Stimulated activated naive CD8-positive, alpha-beta T cell treated with anti-CD3 and anti-CD28 coated beads, Interleukin-15, Interleukin-2, amounts not matched to agents 100 ng/mL and 50 ng/mL, for 24 hours (primary cell): Measurements from ENCODE around the gene ANKRD44.

ENCODE experiments used
- H3K27ac Mint-ChIP-seq: one replicate; pipeline ENCODE4 v1.8.0; 2021; ENCODE audit warnings: mild to moderate bottlenecking, mixed read lengths
- H3K27me3 Mint-ChIP-seq: one replicate; pipeline ENCODE4 v1.8.0; 2021; ENCODE audit warnings: mixed read lengths
- H3K36me3 Mint-ChIP-seq: one replicate; pipeline ENCODE4 v1.8.0; 2021; ENCODE audit warnings: low read depth, mixed read lengths
- H3K4me1 Mint-ChIP-seq: one replicate; pipeline ENCODE4 v1.8.0; 2021; ENCODE audit warnings: low read depth, mixed read lengths
- H3K4me3 Mint-ChIP-seq: one replicate; pipeline ENCODE4 v1.8.0; 2021; ENCODE audit warnings: mild to moderate bottlenecking, mixed read lengths
- H3K9me3 Mint-ChIP-seq: one replicate; pipeline ENCODE4 v1.8.0; 2021; ENCODE audit warnings: mixed read lengths

ANKRD44 gene

GRCh38 chr2:197196541-197197180 lies 113.9 kb downstream of the ANKRD44 start:
- Mint-ChIP-seq H3K27ac (peak overlapping the region; percentile 91), H3K9me3 (no peaks in the 10 kb centered on the region), H3K36me3 (peaks cover 16% of the 10 kb centered on the region), H3K27me3 (no peaks in the 10 kb centered on the region), H3K4me3 (peak overlapping the region; percentile 88), H3K4me1 (peaks cover 91% of the 10 kb centered on the region)

DNA sequence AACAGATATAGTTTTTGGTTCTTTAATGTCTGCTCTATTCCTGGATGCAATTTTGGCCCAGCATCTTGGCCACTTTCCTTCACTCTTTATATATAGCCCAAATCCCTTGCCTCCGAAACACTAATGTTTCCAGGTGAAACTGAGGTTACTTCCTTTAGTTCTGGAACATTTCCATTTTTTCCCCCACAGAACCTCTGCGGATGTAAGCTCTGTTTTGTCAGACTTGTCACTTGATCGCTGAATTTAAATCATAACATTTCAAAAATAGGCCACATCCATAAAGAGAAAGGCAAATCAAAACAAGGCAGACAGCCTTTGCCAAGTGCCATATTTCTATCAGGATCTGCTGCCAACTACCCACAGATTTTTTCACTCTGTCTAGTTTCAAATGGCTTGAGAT lies 115.1 kb downstream of the ANKRD44 start:
- no peaks in the 10 kb centered on the region for H3K27me3 Mint-ChIP-seq
- H3K4me1 Mint-ChIP-seq: peaks cover 90% of the 10 kb centered on the region
- peak overlapping the region; percentile 88 for H3K4me3 Mint-ChIP-seq
- peaks cover 9% of the 10 kb centered on the region for H3K36me3 Mint-ChIP-seq
- no peaks in the 10 kb centered on the region for H3K9me3 Mint-ChIP-seq
- H3K27ac Mint-ChIP-seq: peak overlapping the region; percentile 91

DNA sequence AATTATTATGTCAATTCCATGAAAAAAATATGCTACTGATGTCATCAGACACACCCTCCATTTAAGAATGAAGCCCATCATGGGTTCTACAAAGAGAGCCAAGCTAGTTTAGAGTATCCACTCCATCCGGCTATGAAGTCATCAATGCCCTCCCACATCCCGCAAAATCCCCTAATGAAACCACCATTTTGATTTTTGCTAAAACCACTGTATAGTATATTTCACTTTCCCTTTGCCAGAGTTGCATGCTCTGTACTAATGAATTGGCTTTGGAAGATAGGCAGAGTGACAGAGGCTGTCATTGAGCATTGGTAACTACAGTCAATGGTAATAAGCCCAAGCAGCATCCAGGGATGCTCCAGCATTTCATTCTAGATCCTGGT lies 118.6 kb downstream of the ANKRD44 start:
- Mint-ChIP-seq H3K27me3 (no peaks in the 10 kb centered on the region), H3K36me3 (peaks cover 6% of the 10 kb centered on the region), H3K4me1 (peaks cover 93% of the 10 kb centered on the region), H3K27ac (peak overlapping the region; percentile 84), H3K4me3 (peak overlapping the region; percentile 64), H3K9me3 (no peaks in the 10 kb centered on the region)

DNA sequence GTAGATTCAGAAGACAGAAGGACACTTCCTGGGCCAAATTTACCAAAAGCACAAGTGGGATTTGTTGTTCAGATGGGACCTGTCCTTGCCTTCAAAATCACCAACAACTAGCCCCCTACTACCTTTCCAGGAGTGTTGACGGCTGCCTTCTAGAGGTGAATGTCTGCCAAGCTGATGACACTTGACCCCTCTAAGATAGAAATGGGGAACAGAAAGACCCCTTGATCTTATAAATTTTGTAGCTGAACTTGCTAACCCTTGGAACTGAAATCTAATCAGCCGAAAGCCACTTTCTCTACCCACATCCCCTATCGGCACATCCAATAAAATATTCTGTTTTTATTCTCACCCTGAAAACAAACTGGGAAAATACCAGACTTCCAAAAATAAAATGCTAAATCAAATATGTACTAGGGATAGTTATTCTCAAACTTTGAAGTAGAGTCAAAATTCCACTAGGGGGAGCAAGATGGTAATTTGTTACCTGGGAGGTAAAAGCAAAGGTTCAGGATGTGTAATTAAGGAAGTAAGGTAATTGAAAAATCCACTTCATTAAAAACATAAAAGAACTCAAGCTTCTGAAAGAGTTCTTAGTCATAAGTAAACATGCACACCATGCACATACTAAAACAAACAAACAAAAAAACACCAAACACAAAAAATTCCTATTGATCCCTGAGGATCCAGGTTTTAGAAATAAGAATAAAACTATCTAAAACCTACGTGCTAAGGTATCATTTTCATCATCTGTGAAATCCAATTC lies 119.2 kb downstream of the ANKRD44 start:
- Mint-ChIP-seq H3K9me3 (no peaks in the 10 kb centered on the region), H3K4me3 (peak overlapping the region; percentile 64)

GRCh38 chr2:197190100-197190432 lies 120.5 kb downstream of the ANKRD44 start:
- H3K36me3 Mint-ChIP-seq: peaks cover 19% of the 10 kb centered on the region
- peaks cover 90% of the 10 kb centered on the region for H3K4me1 Mint-ChIP-seq
- H3K27me3 Mint-ChIP-seq: no peaks in the 10 kb centered on the region
- no peaks in the 10 kb centered on the region for H3K9me3 Mint-ChIP-seq
- no peak overlapping the region for H3K4me3 Mint-ChIP-seq
- H3K27ac Mint-ChIP-seq: peak overlapping the region; percentile 45

More for the DNA sequence above, 119.2 kb downstream of the ANKRD44 start:
- H3K4me1 Mint-ChIP-seq: peaks cover 90% of the 10 kb centered on the region
- H3K36me3 Mint-ChIP-seq: peaks cover 6% of the 10 kb centered on the region
- H3K27ac Mint-ChIP-seq: peak overlapping the region; percentile 84
- H3K27me3 Mint-ChIP-seq: no peaks in the 10 kb centered on the region

DNA sequence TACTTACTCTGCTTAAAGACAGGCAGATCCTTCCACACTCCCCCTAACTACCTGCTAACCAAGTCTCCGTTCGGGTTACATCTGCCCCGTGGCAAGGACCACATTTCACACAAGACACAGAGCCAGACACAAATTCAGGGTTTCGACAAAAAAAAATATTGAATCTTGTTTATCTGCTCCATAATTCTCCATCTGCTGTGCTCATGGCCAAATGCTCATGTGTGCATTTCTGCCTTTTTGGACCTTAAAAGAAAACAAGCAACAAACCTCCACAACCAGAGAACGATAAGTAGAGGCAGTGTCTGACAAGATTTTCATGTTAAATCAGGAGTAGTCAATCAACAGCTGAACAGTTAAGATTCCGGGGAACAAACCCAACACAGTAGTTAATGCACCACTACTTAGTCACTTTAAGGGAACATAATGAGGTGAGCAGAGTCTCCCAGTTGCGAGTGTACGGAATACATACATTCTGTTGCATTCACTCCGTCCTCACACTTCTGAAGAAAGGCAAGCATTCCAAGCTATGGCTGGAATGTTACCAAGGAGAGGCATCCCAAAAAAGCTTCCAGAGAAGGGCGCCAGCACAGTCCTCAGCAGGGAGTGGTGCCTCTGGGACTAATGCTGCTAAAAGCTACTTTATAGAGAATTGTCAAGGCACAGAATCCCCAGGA lies 121.0 kb downstream of the ANKRD44 start:
- Mint-ChIP-seq H3K27me3 (no peaks in the 10 kb centered on the region), H3K9me3 (no peaks in the 10 kb centered on the region), H3K36me3 (peaks cover 21% of the 10 kb centered on the region), H3K4me3 (no peak overlapping the region), H3K4me1 (peaks cover 90% of the 10 kb centered on the region), H3K27ac (peak overlapping the region; percentile 75)

DNA sequence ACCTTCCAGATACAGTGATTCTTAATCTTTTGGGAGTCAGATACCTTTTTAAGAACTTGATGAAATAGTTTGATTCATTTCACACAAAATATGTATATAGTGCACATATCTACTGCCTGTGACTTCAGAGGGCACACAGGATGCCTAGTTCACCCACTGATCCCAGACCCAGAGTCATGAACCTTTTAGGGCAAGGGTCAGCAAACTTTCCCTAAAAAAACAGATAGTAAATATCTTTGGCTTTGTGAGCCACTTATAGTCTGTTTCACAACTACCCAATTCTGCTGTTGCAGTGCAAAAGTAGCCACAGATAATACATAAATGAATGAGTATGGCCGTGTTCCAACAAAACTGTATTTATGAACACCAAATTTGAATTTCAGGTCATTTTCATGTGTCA lies 124.9 kb downstream of the ANKRD44 start:
- peaks cover 91% of the 10 kb centered on the region for H3K4me1 Mint-ChIP-seq
- no peaks in the 10 kb centered on the region for H3K9me3 Mint-ChIP-seq
- no peaks in the 10 kb centered on the region for H3K27me3 Mint-ChIP-seq
- no peak overlapping the region for H3K4me3 Mint-ChIP-seq
- peak overlapping the region; percentile 54 for H3K27ac Mint-ChIP-seq
- peaks cover 57% of the 10 kb centered on the region for H3K36me3 Mint-ChIP-seq

GRCh38 chr2:197184959-197185586 lies 125.5 kb downstream of the ANKRD44 start:
- no peaks in the 10 kb centered on the region for H3K27me3 Mint-ChIP-seq
- H3K4me3 Mint-ChIP-seq: no peak overlapping the region
- peak overlapping the region; percentile 54 for H3K27ac Mint-ChIP-seq
- peaks cover 63% of the 10 kb centered on the region for H3K36me3 Mint-ChIP-seq
- peaks cover 89% of the 10 kb centered on the region for H3K4me1 Mint-ChIP-seq
- no peaks in the 10 kb centered on the region for H3K9me3 Mint-ChIP-seq

DNA sequence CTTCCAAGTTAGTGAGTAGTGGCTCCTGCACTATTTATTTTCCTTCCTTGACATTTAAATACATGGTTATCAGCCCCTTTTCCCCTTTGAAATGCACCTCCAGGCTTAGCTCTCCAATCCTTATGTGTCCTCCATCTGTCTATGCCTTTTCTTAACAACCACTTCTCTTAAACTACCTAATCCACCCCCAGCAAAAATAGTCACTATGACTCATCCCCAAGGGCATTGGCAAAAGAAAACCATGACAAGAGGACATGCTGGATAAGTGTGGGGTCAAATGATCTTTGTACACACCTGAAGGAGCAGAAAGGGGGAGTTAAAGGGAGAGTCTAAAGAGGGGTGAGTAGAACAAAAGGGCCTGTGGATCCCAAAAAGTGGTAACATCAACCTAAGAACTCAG lies 127.2 kb downstream of the ANKRD44 start:
- Mint-ChIP-seq H3K27me3 (no peaks in the 10 kb centered on the region), H3K36me3 (peaks cover 59% of the 10 kb centered on the region), H3K27ac (peak overlapping the region; percentile 79), H3K4me3 (no peak overlapping the region), H3K4me1 (peaks cover 76% of the 10 kb centered on the region), H3K9me3 (no peaks in the 10 kb centered on the region)

DNA sequence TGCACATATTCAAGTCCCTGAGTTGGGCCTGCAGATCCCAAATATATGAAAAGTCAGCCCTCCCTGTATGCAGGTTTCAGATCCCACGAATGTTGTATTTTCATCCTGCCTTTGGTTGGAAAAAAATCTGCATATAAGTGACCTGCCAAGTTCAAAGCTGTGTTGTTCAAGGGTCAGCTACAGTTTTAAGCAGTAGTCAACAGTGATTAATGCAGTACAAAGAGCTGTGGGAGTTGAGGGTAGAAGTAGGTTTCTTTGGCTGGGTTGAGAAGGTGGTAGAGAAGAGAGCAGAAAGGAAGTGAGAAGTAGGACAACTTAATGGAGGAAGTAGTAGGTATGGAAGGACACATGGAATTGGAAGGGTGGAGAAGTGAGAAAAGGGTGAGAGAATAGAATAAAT lies 127.9 kb downstream of the ANKRD44 start:
- Mint-ChIP-seq H3K4me3 (no peak overlapping the region), H3K4me1 (peaks cover 69% of the 10 kb centered on the region), H3K27ac (peak overlapping the region; percentile 79)

GRCh38 chr2:197181491-197181890 lies 129.1 kb downstream of the ANKRD44 start:
- Mint-ChIP-seq H3K27ac (no peak overlapping the region), H3K9me3 (no peaks in the 10 kb centered on the region), H3K4me3 (no peak overlapping the region), H3K4me1 (peaks cover 60% of the 10 kb centered on the region), H3K36me3 (peaks cover 58% of the 10 kb centered on the region), H3K27me3 (no peaks in the 10 kb centered on the region)

More for the DNA sequence above, 127.9 kb downstream of the ANKRD44 start:
- Mint-ChIP-seq H3K9me3 (no peaks in the 10 kb centered on the region), H3K27me3 (no peaks in the 10 kb centered on the region), H3K36me3 (peaks cover 59% of the 10 kb centered on the region)

DNA sequence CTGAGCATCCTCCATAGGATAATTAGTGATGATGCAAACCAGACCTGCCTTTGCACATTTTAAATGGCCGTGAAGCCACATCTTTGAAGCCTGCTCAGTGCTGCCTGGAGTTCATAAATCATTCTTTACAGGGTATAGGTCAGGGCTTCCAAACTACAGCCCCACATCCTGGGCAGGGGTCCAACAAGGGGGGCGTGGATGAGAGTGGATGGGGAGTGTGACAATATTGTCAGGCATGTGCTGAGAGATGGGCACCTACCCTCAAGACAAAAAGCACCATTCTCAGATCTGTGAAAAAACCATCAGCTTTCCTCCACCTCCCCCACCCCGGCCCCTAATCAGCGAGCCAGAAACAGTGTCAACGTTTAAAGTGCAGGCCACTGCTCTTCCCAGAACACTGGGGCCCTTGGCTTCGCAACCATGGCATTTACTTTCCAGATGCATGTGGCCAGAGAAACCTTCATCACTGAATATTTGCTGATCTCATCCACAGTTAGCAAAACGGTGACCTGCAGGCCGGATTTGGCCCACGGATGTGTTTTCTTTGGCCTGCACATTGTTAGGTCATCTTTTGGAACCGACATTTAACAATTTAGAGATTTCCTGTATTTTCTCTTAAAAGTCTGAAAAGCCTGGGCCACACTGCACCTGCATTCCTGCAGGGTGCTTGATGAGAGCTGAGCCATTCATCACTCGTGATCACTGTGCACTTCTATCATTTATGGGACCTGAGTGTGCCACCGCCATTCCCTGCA lies 130.7 kb downstream of the ANKRD44 start:
- H3K27me3 Mint-ChIP-seq: no peaks in the 10 kb centered on the region
- peaks cover 43% of the 10 kb centered on the region for H3K36me3 Mint-ChIP-seq
- no peak overlapping the region for H3K27ac Mint-ChIP-seq
- H3K4me1 Mint-ChIP-seq: peaks cover 57% of the 10 kb centered on the region
- H3K4me3 Mint-ChIP-seq: no peak overlapping the region
- no peaks in the 10 kb centered on the region for H3K9me3 Mint-ChIP-seq

- peaks cover 33% of the 10 kb centered on the region for H3K36me3 Mint-ChIP-seq
- H3K27ac Mint-ChIP-seq: no peak overlapping the region
- H3K4me3 Mint-ChIP-seq: no peak overlapping the region
- peaks cover 48% of the 10 kb centered on the region for H3K4me1 Mint-ChIP-seq
- H3K27me3 Mint-ChIP-seq: no peaks in the 10 kb centered on the region
- no peaks in the 10 kb centered on the region for H3K9me3 Mint-ChIP-seq
Measured at GRCh38 chr2:197176522-197176921, 134.1 kb downstream of the ANKRD44 start.

GRCh38 chr2:197174539-197175094 lies 136.0 kb downstream of the ANKRD44 start:
- Mint-ChIP-seq H3K9me3 (no peaks in the 10 kb centered on the region), H3K27me3 (no peaks in the 10 kb centered on the region), H3K36me3 (peaks cover 28% of the 10 kb centered on the region), H3K27ac (peak overlapping the region; percentile 16), H3K4me1 (peaks cover 53% of the 10 kb centered on the region), H3K4me3 (no peak overlapping the region)
